HG02571 (cell line): ENCODE measurements around the gene VRK2.

Experiments
- ATAC-seq: cut with Tn5 transposase; IDR thresholded peaks from one replicate; pipeline ENCODE4 v1.9.1; 2021; ENCODE audit warnings: mild to moderate bottlenecking, moderate library complexity; ENCODE audit not compliant: unreplicated experiment

Gene VRK2

DNA sequence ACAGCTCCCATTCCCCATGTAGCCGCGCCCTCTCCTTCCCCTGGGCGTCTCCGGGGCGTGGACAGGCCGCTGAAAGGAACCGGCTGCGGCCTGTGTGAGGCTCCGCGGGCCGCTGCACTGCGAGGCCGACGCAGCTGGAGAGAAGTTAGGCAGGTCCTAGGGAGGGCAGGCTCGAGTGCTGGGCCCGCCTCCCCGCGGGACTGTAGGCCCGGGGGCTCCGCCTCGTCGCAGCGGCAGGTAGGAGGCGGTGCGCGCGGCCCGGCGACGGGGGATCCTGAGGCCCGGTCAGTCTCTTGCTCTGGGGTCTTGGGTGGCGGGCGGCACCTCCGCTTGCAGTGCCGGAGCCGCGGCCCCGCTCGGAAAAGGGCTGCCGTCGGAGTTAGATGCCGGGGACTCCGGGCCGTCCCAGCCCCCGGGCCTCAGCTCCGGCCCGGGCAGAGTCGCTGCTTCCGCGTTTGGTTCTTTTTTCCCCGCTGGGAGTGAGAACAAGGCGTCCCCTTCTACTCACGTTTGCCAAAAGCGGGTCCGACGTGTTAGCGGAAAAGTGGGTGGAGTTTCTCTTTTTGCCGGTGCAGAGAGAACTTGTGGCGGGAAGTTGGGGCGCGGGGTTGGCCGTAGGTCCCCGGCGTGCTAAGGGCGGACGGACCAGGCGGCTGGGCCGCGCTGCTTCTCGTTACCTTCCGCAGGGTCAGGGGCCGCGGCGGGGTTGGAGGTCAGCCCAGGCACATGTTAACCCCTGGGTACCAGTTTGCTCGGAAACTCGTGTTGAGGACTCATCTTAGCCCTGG is at the start of gene VRK2:
VRK2 (plus strand) TSS at position 222 of the 788 bp plus-strand sequence. CDS start 2,026 bp downstream, outside the sequence.
- peak; percentile 85 for ATAC-seq

DNA sequence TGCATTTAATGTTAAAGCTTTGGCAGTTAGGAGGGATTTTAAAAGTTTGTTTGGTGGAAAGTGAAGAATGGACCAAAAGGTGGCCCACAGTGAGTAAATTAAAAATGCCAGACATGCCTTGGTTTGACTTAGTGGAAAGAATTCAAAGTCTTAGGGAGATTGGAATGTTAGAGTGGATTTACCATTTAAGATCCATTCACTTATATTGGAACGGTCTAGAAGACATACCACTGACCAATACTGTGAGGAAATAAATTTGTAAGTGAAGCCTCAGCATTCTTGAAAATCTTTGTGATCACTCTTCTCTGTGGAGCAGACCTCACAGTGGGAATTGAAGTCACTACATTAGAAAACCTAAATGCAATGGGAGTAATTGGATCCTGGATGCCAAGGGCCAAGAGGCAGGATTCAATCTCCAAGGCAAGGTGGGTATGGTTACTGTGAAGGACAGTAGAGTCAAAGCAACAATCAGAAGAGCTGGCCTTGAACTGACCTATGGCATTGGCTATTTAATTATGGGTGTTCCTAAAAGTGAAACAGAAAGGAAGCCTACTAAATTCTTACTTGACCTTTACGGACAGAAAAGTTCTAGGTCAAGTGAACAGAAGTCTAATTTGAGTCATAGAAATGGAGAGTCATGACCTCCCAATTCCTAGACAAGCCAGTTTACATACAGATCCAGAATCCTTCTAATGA is 40.2 kb upstream of the VRK2 start:
- peak; percentile 75 for ATAC-seq

DNA sequence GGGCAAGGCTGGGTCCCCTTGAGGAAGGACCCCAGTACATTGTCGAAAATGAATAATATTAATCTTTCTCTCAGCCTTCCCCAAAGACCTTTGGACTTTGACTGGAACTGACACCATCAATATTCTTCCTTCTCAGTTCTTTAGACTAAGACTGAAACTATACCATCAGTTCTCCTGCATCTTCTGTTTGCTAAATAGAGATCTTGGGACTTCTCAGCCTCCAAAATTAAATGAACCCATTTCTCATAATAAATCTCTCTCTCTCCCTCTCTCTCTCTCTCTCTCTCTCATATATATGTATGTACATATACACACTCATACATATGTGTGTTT is 39.7 kb upstream of the VRK2 start:
- peak; percentile 26 for ATAC-seq

DNA sequence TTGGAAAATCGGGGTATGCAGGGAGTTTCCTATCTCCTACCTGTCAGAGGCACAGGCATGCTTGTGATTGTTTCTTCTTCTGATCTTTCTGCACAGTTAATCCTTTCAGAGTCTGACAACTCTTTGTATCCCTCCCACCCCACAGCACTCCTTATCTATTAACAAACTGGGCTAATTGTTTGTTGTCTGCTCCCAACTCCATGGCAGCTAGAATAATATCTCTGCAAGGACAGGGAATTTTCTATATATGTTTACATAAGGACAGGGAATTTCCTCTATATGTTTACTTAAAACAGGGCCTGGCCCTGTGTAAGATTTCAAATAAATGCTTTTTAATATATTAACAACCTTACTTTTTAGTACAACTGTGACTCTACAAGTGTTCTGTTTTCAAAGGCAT is 36.0 kb upstream of the VRK2 start:
- no peak for ATAC-seq

DNA sequence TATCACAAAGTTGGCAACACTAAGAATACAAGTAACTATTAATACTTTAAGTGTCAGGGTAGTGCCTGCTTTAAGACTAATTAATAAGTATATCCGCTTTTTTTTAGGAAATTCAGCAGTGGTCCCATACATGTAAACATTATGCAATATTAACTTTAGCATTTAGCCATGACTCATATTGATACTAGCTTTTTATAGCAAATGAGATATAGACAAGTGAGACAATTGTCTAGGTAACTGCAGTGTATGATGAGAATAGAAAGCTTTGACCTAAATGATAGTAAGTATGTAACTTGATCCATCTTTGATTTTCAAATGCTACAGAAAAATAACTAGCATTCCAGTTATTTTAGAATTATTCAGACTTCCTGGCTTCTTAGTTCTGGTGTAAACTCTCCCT is 27.4 kb upstream of the VRK2 start:
- peak; percentile 39 for ATAC-seq

DNA sequence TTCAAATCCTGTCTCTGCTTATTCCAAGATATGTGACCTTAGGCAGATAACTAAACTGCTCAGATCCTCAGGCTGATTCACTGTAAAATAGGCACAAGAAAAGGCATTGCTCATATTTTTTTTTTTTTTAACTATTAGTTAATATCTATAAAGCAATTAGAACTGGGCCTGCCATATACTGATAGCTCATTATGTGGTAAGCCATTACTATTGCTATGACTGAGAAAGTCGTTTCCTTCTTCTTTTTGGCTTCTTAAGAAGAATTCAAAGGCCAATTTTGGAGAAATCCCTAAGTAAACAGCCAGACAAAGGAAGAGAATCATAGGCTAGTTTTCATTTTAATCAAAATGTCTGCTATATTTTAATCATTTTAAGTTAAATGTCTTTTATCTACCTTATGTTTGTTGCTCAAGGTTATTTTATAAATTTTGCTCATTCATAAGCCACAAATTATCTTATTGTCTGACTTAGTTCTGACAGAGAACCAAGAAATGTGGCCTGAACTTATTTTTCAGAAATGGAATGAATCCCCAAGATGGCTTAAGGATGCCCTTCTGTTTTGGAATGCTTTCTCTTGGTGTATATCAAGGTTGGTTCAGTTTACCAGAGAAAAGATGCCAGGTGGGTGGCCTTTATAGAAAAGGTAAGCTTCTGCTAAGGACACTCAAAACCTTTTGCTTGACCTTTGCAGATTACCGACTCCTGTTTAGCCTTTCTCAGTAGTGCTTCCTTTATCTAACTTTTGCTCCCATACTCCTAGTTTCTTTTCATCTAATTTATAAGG is 21.3 kb upstream of the VRK2 start:
- no peak for ATAC-seq

DNA sequence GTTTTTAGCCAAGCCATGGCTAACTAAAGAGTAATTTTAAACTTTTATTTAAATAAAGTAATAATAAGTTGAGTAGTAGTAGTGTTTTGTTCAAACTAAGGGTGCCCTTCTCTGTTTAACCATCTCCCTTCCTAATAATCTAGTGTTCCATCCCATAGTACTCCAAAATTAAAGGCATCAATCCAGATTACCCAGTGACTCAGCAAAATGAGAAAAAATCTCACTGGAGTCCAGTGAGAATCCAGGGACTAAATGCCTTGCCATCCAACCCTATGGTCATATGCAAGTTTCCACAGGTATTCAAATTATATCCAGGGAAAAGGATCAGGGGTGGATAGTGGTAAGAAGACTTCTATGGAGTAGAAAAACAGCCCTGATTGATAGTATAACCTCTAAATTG is 19.6 kb upstream of the VRK2 start:
- no peak for ATAC-seq

DNA sequence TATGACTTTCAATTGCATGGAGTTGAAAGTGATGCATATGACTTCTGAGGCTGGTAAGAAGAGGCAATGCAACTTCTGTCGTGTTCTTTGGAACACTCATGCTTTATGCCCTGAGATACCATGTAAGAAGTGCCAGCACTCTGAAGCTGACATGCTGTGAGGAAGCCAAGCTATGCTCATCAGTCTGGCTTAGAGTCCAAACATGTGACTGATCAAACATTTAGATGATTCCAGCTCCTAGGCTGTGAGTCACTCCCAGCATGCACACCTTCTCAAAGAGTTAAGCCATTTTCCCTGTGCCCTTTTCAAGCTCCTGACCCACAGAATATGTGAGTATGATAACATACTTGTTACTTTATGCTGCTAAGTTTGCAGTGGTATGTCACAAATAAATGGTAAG is 15.8 kb upstream of the VRK2 start:
- no peak for ATAC-seq

DNA sequence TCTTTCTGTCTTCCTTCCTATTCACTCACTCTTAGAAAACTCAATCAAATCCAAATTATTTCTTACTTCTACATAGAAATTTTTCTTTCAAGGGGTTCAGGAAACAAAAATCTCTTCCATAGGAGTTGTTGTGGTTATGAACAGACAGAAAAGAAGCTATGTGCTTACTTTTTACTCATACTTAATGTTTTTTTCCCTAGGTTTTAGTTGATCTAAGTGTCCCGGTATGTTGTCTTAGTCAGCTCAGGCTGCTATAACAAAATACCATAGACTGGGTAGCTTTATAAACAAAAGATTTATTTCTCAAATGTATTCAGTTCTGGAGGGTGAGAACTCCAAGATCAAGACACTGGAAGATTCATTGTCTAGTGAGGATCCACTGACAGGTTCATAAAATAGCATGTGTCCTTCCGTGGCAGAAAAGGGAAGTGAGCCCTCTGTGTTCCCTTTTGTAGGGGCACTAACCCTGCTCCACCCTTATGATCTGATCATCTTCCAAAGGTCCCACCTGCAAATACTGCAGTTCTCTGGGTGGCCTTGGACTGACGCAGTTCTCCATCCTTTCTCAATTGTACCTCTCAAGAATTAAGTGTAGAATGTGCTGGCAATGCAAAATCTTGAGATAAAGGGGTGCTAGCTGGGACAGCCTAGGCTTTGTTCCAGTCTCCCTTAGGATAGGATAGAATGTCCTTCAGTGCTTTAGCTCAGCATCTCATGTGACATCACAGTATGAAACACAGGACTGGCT is 14.4 kb upstream of the VRK2 start:
- ATAC-seq = peak; percentile 68

DNA sequence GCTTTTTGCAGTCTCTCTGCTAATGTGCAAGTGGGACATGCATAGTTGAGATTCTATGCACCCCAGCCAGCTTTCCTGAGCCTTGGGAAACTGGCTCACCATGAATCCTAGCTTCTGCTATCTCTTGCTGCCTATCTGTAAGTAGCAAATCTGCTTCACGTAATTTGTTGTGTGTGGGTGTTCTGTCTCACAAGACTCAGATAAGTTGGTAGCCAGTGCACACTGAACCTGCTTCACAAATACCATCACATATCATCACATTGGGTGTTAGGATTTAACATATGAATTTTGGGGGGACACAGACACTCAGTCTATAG is 13.9 kb upstream of the VRK2 start:
- ATAC-seq = no peak

DNA sequence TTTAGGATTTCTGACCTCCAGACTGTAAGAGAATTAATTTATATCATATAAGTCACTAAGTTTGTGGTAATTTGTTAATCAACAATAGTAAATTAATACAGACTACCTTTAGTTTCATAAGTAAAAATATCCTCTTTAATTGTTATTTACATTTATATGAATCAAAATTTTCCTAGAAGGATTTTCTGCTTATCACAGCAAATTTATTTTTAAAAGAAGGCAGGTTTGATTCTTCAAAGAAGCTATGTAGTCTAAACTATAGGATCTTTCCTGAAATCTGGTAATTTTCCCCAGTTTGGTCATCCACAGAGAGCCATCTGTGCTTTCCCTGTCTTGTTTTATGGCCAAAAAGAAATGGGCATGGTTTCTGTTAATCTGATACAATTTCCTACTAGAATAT is 13.1 kb upstream of the VRK2 start:
- ATAC-seq = no peak

DNA sequence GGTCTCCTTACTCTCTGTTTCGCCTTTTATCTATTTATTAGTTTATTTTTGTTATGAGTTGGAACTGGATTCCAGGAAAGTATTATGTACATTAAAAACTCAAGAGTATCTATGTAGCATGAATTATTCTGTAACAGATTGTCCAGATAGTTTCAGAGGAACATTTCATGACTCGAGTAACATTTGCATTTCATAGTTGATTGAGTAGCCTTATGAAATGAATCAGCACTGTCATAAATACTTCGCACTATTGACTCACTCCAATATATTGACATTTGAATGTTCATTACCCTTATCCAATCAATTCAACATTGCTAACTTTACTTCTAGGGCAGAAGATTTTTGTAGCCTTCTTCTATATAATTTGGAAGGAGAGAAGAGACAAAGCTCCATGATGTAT is 11.3 kb upstream of the VRK2 start:
- ATAC-seq = peak; percentile 63

DNA sequence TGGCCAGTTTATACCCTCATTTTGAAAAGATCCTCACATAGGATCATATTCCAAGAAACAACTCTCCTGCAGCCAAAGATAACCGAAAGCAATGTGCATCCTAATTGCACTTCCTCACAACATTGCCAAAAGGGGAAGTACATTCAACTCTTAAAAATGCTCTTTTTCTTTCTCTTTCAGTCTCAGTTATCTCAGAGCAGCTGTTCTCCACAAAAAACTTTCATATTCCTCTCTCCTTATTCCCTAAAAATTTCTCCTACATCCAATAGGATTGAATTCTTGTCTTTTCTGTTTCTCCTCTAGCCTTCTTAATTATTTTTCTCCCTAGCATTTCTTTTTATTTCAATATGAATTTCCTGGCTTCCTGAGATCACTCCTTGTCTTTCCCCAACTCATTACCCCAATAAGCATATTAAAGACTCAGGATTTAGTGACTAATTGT is 7.4 kb upstream of the VRK2 start:
- peak; percentile 61 for ATAC-seq

DNA sequence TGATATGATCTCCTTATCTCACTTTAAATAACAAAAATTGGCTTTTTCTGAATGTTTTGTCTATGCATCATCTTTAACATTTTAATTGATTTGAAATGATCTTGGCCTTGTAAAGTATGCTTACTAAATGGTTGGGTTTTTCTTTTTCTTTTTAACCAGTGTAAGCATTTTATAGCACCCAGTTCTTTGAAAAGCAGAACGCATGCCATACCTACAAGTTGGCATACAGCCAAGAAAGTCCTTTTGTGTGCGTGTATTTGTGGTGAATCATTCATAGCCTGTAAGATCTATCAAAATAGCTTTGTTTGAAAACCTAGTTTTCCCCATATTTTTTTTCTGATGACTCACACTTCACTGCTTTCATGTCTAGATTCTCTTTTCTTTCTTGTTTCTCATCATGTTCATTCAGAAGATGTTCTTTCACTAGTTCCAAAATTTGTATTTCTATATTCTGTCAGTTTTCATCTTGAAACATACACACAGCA is 4.1 kb upstream of the VRK2 start:
- no peak for ATAC-seq

DNA sequence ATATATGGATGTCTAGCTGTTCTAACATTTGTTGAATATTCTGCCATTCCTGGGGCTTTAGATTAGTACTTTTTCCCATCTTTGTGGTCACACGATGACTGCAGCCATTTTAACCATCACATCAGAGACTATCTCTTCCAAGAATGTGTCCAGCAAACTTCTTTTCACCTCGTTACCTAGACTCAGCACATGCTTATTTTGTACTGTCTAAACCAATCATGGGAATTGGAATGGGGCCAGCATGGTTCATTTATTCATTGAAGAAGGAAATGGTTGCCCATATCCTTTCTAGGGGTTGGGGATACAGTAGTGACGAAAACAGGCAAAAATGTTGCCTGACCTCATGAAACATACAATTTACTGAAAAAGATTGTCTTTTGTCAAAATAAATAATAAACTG is 2.5 kb upstream of the VRK2 start:
- no peak for ATAC-seq

DNA sequence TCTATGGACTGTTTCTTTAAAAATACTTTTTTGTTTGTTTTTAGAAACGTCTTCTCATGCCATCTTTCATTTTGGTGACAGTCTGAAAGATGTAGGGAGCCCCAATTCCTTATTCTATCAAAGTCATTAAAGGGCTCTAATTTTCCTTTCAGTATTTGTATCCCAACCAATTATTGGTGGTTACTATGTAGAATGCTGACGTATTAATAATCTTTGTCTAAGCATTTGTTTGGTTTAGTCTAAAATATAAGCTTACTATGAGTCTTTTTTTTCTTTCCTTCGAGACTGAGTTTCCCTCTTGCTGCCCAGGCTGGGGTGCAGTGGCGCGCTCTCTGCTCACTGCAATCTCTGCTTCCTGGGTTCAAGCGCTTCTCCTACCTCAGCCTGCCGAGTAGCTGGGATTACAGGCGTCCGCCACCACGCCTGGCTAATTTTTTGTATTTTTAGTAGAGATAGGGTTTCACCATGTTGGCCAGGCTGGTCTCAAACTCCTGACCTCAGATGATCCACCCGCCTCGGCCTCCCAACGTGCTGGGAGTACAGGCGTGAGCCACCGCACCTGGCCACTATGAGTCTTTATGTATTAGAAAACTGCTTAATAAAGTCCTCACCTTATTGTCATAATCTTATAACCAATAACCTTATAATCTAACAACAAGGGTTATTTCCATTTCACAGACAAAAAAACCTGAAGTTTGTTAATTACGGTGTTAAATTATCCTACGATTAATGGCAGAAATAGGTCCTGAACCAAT is 849 bp upstream of the VRK2 start:
- ATAC-seq = no peak

DNA sequence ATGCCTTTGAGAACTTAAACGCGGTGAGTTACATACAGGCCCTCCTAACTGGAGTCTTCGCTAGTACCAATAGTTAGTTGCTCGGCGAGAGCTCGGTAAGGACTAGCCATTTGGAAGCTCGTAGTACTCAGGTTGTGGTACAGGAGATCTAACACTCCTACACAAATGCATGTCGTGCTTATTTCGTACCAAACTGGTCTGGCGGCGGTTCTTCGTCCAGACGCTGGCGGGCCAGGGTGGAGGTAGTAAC is 346 bp upstream of the VRK2 start:
- peak; percentile 17 for ATAC-seq

DNA sequence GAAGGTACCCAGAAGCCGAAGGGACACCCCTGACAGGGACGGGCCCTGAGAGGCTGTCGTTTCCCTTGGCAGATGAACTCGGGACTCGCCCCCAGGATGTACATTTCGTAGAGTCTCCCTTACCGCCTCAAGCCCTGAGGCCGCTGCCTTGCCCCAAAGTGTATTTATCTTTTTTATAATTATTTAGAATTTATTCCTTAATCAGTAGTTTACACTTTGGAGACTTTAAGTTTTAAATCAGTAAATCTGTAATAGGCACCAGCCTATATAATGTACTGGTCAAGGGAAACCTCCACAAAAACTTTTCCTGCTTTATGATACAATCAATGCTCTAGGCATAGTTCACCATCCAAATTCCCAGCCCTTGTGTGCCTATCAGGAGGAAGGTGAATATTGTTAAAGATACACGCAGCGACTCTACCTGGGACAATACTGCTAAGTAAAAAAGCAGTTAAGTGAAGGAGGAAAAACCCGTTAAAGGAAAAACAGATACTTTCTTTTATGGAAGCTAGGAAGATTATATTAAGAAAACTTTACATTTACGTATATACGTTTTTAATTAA is 848 bp downstream of the VRK2 start:
- ATAC-seq = peak; percentile 35

DNA sequence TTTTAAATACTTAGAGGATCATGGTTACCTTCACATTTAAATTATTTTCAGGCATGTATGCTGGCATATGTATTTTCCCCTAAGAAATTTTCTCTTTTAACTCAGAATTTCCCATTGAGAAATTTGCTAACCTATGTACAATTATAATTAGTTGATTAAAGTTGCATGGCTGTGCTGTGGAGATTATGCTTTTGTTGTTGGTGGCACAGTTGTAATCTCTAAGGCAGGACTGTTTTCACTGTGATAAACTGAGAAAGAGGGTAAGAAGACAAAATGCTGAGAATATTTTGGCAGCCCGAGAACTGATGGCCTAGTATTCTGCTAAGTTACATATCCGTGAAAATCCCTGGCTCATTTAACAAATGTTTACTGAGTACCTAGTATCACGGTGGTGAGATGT is 1.4 kb downstream of the VRK2 start:
- no peak for ATAC-seq

DNA sequence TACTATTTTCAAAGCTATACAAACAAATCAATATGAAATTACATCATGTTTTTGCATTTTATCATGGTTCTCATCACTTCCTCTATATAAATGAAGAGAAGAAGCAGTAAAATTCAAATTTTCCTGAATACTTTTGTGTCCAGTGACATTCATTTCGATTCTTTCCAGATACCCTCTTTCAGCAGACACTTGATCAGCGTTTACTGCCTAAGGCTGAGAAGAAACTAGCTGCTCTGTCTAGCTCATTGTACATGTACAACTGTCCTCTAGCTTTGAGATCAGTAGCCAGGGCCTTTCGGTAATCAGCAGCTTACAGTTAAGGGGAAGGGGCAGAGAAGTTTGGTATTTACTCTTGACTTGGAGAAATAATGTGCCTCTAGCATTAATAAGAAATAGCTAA is 4.8 kb downstream of the VRK2 start:
- no peak for ATAC-seq
